GM12891 (cell line): ENCODE measurements around the gene MTFR1L.

Source experiments
- DNase-seq: peaks from one replicate; pipeline ENCODE4 v3.0.0; 2011; ENCODE audit warnings: low spot score; ENCODE audit not compliant: insufficient read length
- FAIRE-seq: peaks from 2 replicates; lab custom pipeline; 2011; peaks lifted over from hg19 to GRCh38; lab: Jason Lieb, UNC
- PAX5 ChIP-seq: IDR thresholded peaks from 2 replicates; pipeline ENCODE4 v1.6.1; 2011; ENCODE audit warnings: low read length, moderate library complexity, mild to moderate bottlenecking; ENCODE audit not compliant: insufficient read depth, severe bottlenecking
- POLR2A ChIP-seq: IDR thresholded peaks from 2 replicates; pipeline ENCODE4 v1.6.1; 2011; ENCODE audit warnings: low read depth, low read length, control low read depth
- POLR2AphosphoS5 ChIP-seq: IDR thresholded peaks from 2 replicates; pipeline ENCODE4 v1.6.1; 2011; ENCODE audit warnings: low read depth, low read length, control low read depth
- POU2F2 ChIP-seq: IDR thresholded peaks from 2 replicates; pipeline ENCODE4 v1.6.1; 2011; ENCODE audit warnings: low read depth, mild to moderate bottlenecking, control low read depth, low read length, moderate library complexity
- SPI1 ChIP-seq: IDR thresholded peaks from 2 replicates; pipeline ENCODE4 v1.6.1; 2011; ENCODE audit warnings: low read depth, low read length, control low read depth
- TAF1 ChIP-seq: IDR thresholded peaks from 2 replicates; pipeline ENCODE4 v1.6.1; 2011; ENCODE audit warnings: low read depth, low read length, control low read depth

MTFR1L gene

GRCh38 chr1:25774921-25775771, 44.6 kb upstream of the MTFR1L start:
- FAIRE-seq: peak; percentile 69
- TF ChIP-seq SPI1 (no peak), POU2F2 (no peak), POLR2A (no peak), PAX5 (no peak), TAF1 (no peak), POLR2AphosphoS5 (no peak)
- no peak for DNase-seq

GRCh38 chr1:25779388-25779787, 40.4 kb upstream of the MTFR1L start:
- TF ChIP-seq POLR2AphosphoS5 (no peak), POLR2A (no peak), PAX5 (no peak), POU2F2 (no peak), SPI1 (no peak), TAF1 (no peak)
- no peak for DNase-seq
- no peak for FAIRE-seq

GRCh38 chr1:25779894-25780293, 39.9 kb upstream of the MTFR1L start:
- no peak for FAIRE-seq
- TF ChIP-seq POU2F2 (no peak), TAF1 (no peak), SPI1 (no peak), PAX5 (no peak), POLR2AphosphoS5 (no peak), POLR2A (no peak)
- no peak for DNase-seq

- FAIRE-seq: no peak
- no peak for TF ChIP-seq PAX5
- no peak for TF ChIP-seq POLR2AphosphoS5
- no peak for TF ChIP-seq SPI1
- TF ChIP-seq TAF1: no peak
- TF ChIP-seq POU2F2: no peak
- TF ChIP-seq POLR2A: no peak
Observed at GRCh38 chr1:25780318-25781129, 39.2 kb upstream of the MTFR1L start.

GRCh38 chr1:25781130-25781433, 38.7 kb upstream of the MTFR1L start:
- FAIRE-seq (no peak), DNase-seq (no peak)
- TF ChIP-seq SPI1: no peak
- TF ChIP-seq TAF1: no peak
- TF ChIP-seq PAX5: no peak
- TF ChIP-seq POLR2A: no peak
- no peak for TF ChIP-seq POLR2AphosphoS5
- TF ChIP-seq POU2F2: no peak

More at GRCh38 chr1:25780318-25781129, 39.2 kb upstream of the MTFR1L start:
- DNase-seq: no peak

GRCh38 chr1:25782608-25783201, 37.0 kb upstream of the MTFR1L start:
- TF ChIP-seq POLR2A (no peak), POLR2AphosphoS5 (no peak), SPI1 (no peak), PAX5 (no peak), TAF1 (no peak), POU2F2 (no peak)
- no peak for FAIRE-seq

GRCh38 chr1:25784575-25785051, 35.1 kb upstream of the MTFR1L start:
- no peak for DNase-seq
- TF ChIP-seq POLR2AphosphoS5 (no peak), POLR2A (no peak), POU2F2 (no peak), PAX5 (no peak), TAF1 (no peak)

More at GRCh38 chr1:25782608-25783201, 37.0 kb upstream of the MTFR1L start:
- no peak for DNase-seq

GRCh38 chr1:25785333-25786067, 34.3 kb upstream of the MTFR1L start:
- DNase-seq (no peak), FAIRE-seq (no peak)
- TF ChIP-seq TAF1 (no peak), POLR2AphosphoS5 (no peak), POU2F2 (no peak), SPI1 (no peak), POLR2A (no peak), PAX5 (no peak)

More at GRCh38 chr1:25784575-25785051, 35.1 kb upstream of the MTFR1L start:
- no peak for FAIRE-seq
